HL-60 (cell line): ENCODE measurements around the gene GNG7.
"Not testable (repeated sequence)": the region's sequence is repeated elsewhere in the genome, so short reads cannot be mapped to it uniquely, and the experiment has no call there.

Experiments
- DNase-seq, 2 experiments: peaks; one replicate each; pipeline ENCODE4 v3.0.0-alpha.2; 2010 to 2020; ENCODE audit warnings: low read depth in 1 of 2, low spot score in 1 of 2
- H3K27ac ChIP-seq: fragments of 250-450 bp; sonication (Bioruptor Pico); replicated peaks from 2 replicates; pipeline ENCODE4 v1.5.1; 2020; ENCODE audit warnings: mild to moderate bottlenecking, moderate library complexity
- H3K27me3 ChIP-seq: fragments of 250-450 bp; sonication (Bioruptor Pico); 2 replicates; pipeline ENCODE4 v1.5.1; 2021; ENCODE audit warnings: mild to moderate bottlenecking, moderate library complexity; ENCODE audit not compliant: insufficient read depth, poor library complexity, severe bottlenecking
- H3K4me3 ChIP-seq: replicated peaks from 2 replicates; pipeline ENCODE4 v1.5.1; 2011; ENCODE audit warnings: mild to moderate bottlenecking, control low read depth, low read length; ENCODE audit not compliant: insufficient read depth
- CTCF ChIP-seq: IDR thresholded peaks from one replicate; pipeline ENCODE4 v1.5.1; 2011; ENCODE audit warnings: low read length, control low read depth, inconsistent platforms; ENCODE audit not compliant: insufficient read depth
- GABPA ChIP-seq: IDR thresholded peaks from 2 replicates; pipeline ENCODE4 v1.6.1; 2012; ENCODE audit warnings: low read depth
- POLR2AphosphoS5 ChIP-seq: IDR thresholded peaks from 2 replicates; pipeline ENCODE4 v1.6.1; 2012; ENCODE audit warnings: low read depth
- REST ChIP-seq: IDR thresholded peaks from 2 replicates; pipeline ENCODE4 v1.6.1; 2012; ENCODE audit warnings: low read depth; ENCODE audit not compliant: insufficient replicate concordance
- SPI1 ChIP-seq: IDR thresholded peaks from 2 replicates; pipeline ENCODE4 v1.6.1; 2012; ENCODE audit warnings: low read depth, mild to moderate bottlenecking, borderline replicate concordance

The GNG7 gene

DNA sequence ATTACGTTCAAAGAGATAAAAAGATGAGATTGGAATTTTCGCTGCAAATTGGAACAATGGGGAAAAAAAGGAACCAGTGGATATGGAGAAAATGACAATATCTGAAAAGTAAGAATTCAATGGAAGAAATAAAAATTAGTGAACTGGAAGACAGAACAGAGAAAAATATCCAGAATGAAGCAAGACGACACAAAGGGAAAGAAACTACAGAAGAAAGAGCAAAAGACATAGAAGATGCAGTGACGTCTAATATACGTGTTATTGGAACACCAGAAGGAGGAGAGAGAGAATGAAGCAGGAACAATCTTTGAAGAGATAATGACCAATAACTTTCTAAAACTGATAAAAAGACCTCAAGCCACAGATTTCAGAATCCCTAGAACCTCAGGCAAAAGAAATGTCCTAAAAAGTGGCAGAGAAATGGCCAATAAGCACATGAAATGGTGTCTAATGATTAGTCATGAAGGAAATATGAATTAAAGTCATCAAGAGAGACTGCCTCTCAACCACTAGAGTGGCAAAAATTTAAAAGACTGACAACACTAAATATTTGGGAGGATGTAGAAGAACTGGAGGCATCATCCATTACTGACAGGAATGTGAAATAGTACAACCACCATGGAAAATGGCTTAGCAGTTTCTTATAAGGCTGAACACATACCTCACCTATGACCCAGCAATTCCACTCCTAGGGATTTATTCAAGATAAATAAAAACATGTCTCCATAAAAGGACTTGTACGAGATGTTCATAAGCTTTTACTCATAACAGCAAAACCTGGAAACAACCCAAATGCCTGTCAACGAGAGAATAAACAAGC lies 170.0 kb downstream of the GNG7 start:
- DNase-seq = no peak
- no peak for TF ChIP-seq SPI1
- TF ChIP-seq REST = no peak
- TF ChIP-seq GABPA = no peak
- no peak for TF ChIP-seq POLR2AphosphoS5
- TF ChIP-seq CTCF = no peak
- no peak overlapping the region for H3K27ac ChIP-seq
- H3K27me3 ChIP-seq = no peaks in the 10 kb centered on the region
- H3K4me3 ChIP-seq = no peak overlapping the region

DNA sequence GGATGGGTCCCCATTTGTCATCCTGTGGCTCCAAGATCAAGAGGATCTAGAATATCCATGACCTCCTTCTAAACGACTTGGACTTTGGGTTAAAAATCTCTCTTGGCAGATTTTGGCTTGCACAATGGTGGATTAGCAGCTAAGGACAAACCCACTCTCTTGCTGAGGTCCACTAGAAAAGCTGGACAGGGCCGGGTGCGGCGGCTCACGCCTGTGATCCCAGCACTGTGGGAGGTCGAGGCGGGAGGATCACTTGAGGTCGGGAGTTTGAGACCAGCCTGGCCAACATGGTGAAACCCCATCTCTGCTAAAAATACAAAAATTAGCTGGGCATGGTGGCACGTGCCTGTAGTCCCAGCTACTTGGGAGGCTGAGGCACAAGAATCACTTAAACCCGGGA lies 172.6 kb downstream of the GNG7 start:
- DNase-seq, H3K27me3 ChIP-seq, H3K27ac ChIP-seq, H3K4me3 ChIP-seq: not testable (repeated sequence)

- no peak for TF ChIP-seq REST
- no peak for TF ChIP-seq GABPA
- TF ChIP-seq SPI1 = no peak
- TF ChIP-seq CTCF = no peak
- no peak for TF ChIP-seq POLR2AphosphoS5
- no peak for DNase-seq
- Histone ChIP-seq H3K4me3 (no peak overlapping the region), H3K27ac (no peak overlapping the region), H3K27me3 (no peaks in the 10 kb centered on the region)
These were observed 173.0 kb downstream of the GNG7 start for GRCh38 chr19:2529473-2529918.

DNA sequence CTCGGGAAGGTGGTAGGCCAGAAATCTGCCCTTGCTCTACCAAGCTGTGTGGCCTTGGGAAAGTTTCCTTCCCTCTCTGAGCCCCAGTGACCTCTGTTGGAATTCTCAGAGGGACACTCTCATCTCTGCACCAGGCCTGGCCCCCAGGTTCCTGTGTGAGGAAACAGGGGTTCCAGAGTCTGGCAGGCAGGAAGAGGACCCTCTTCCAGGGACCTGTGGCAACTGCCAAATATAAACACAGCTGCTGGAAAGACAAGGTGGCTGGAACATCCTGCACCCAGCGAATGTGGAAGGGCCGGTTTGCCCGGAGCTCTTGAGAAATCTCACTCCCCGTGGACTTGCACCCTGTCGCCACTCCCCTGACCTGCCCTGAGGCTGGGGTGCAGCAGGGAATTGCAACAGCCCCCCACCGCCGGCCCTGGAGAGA lies 173.8 kb downstream of the GNG7 start:
- Histone ChIP-seq H3K27ac (no peak overlapping the region), H3K4me3 (no peak overlapping the region), H3K27me3 (no peaks in the 10 kb centered on the region)
- no peak for DNase-seq
- TF ChIP-seq CTCF (no peak), SPI1 (no peak), REST (no peak), POLR2AphosphoS5 (no peak), GABPA (no peak)
